Erythroblast (primary cell): Measurements from ENCODE around the gene NRTN.

Source experiments
- GATA1 ChIP-seq: IDR thresholded peaks from 2 replicates; pipeline ENCODE4 v1.6.1; 2011; ENCODE audit warnings: low read depth, mild to moderate bottlenecking, control low read depth, low read length, moderate library complexity
- POLR2A ChIP-seq: IDR thresholded peaks from 2 replicates; pipeline ENCODE4 v1.6.1; 2011; ENCODE audit warnings: mild to moderate bottlenecking, low read length

GRCh38 chr19:5798244-5798643, 6.6 kb upstream of the NRTN start:
- TF ChIP-seq POLR2A (no peak), GATA1 (no peak)
